Sigmoid colon (tissue), 7 donors: ENCODE results near the gene PCK1. TPM values are rescaled to one million over a fixed set of nuclear protein-coding genes. Genes with fewer than 3 reads are reported as not detected.

Source experiments
- DNase-seq: peaks from one replicate; pipeline ENCODE4 v3.0.0-alpha.2; 2019
- H3K27ac ChIP-seq, 4 donors: fragments of 200-600 bp; sonication (generic); one replicate each; pipeline ENCODE4 v1.5.1; 2016 to 2019; ENCODE audit warnings: mild to moderate bottlenecking in 1 of 4
- H3K27me3 ChIP-seq, 3 donors: fragments of 200-600 bp; sonication (generic); one replicate each; pipeline ENCODE4 v1.5.1; 2019; ENCODE audit warnings: mild to moderate bottlenecking in 1 of 3
- H3K36me3 ChIP-seq, 4 donors: fragments of 200-600 bp; sonication (generic); one replicate each; pipeline ENCODE4 v1.5.1; 2016 to 2019
- H3K4me1 ChIP-seq, 4 donors: fragments of 200-600 bp; sonication (generic); one replicate each; pipeline ENCODE4 v1.5.1; 2017 to 2019
- H3K4me3 ChIP-seq, 4 donors: fragments of 200-600 bp; sonication (generic); one replicate each; pipeline ENCODE4 v1.5.1; 2017 to 2019; ENCODE audit warnings: mild to moderate bottlenecking in 2 of 4, moderate library complexity in 1 of 4
- H3K9me3 ChIP-seq, 4 donors: fragments of 200-600 bp in 3 of 4; sonication (generic) in 3 of 4; one replicate each; pipeline versions ENCODE4 v1.5.1 to v1.6.1; 2013 to 2019
- EP300 ChIP-seq, 4 donors: sonication (generic); formaldehyde crosslinking; IDR thresholded peaks; one replicate each; pipeline ENCODE4 v1.6.1; 2017; ENCODE audit warnings: antibody characterized with exemption in 4 of 4
- POLR2A ChIP-seq, 2 donors: fragments of 450-650 bp; IDR thresholded peaks; one replicate each; pipeline ENCODE4 v1.6.1; 2016; ENCODE audit warnings: antibody characterized with exemption in 2 of 2, mild to moderate bottlenecking in 2 of 2, moderate library complexity in 2 of 2
- POLR2AphosphoS5 ChIP-seq, 4 donors: sonication (generic); formaldehyde crosslinking; IDR thresholded peaks; one replicate each; pipeline ENCODE4 v1.6.1; 2017; ENCODE audit warnings: antibody characterized with exemption in 4 of 4
- WGBS, 2 donors: extraction: QIAGEN DNeasy Blood & Tissue Kit; methylation state at CpG; one replicate each; pipeline ENCODE4 v1.1.7; 2013; 5-methylcytosine and 5-hydroxymethylcytosine counted together
- intact Hi-C: fragments of 100-400 bp; cut with DNase I; formaldehyde crosslinking; loops from one replicate; pipeline ENCODE4 v1.15.1; 2023
- polyA plus RNA-seq, 3 donors: library from polyadenylated mRNA; stranded (reverse); fragments of 200-250 nt; gene quantifications; one replicate each; pipeline ENCODE4 v1.2.3, GENCODE V29; 2013
- total RNA-seq, 4 donors: library from RNA; depleted of rRNA; stranded (reverse); fragments of >200 nt; gene quantifications; one replicate each; pipeline ENCODE4 v1.1.0, GENCODE V29; 2016
- TF ChIP-seq, protein P1 (sequence below), 4 experiments: fragments of 450-650 bp in 3 of 4; fragments of 200-600 bp in 1 of 4; IDR thresholded peaks; one replicate each; pipeline ENCODE4 v1.5.1; 2016 to 2019; ENCODE audit warnings: antibody characterized with exemption in 4 of 4, mild to moderate bottlenecking in 3 of 4, moderate library complexity in 2 of 4
- donor health status: healthy with polysubstance abuse.
- donor health status: Bipolar disorder and iron deficiency.
- donor health status: healthy.

Gene PCK1
- total and polyA plus RNA-seq, 7 donors: 0.33 to 334 (median 7.5) TPM

DNA sequence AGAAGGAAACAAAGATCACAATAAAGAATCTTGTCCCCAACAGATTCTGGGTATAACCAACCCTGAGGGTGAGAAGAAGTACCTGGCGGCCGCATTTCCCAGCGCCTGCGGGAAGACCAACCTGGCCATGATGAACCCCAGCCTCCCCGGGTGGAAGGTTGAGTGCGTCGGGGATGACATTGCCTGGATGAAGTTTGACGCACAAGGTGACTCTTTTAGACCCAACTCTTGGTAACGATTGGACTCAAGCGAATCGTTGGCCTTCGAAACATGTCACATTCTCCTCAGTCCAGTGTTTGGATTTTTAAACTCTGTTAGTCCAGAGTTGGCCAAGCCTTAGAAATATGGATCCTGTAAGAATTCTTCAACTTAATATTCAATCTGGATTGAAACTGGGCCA lies 2.6 kb downstream of the PCK1 start:
- TF ChIP-seq POLR2AphosphoS5 (IDR thresholded peaks at IDR 0.05): no peak
- TF ChIP-seq EP300 (IDR thresholded peaks at IDR 0.05): no peak
- TF ChIP-seq POLR2A (IDR thresholded peaks at IDR 0.05): no peak
- TF ChIP-seq, protein P1, sequence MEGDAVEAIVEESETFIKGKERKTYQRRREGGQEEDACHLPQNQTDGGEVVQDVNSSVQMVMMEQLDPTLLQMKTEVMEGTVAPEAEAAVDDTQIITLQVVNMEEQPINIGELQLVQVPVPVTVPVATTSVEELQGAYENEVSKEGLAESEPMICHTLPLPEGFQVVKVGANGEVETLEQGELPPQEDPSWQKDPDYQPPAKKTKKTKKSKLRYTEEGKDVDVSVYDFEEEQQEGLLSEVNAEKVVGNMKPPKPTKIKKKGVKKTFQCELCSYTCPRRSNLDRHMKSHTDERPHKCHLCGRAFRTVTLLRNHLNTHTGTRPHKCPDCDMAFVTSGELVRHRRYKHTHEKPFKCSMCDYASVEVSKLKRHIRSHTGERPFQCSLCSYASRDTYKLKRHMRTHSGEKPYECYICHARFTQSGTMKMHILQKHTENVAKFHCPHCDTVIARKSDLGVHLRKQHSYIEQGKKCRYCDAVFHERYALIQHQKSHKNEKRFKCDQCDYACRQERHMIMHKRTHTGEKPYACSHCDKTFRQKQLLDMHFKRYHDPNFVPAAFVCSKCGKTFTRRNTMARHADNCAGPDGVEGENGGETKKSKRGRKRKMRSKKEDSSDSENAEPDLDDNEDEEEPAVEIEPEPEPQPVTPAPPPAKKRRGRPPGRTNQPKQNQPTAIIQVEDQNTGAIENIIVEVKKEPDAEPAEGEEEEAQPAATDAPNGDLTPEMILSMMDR (IDR thresholded peaks at IDR 0.05): no peak
- WGBS, 2 donors: 96 to 98% methylated on average over 12 of the region's 12 CpGs
- no peaks in the 10 kb centered on the region for H3K4me1 ChIP-seq
- no peaks in the 10 kb centered on the region for H3K36me3 ChIP-seq
- no peak overlapping the region for H3K4me3 ChIP-seq
- H3K27ac ChIP-seq: no peak overlapping the region
- H3K27me3 ChIP-seq: peaks cover 0 to 4% (median 0%) of the 10 kb centered on the region in 3 donors
- no peaks in the 10 kb centered on the region for H3K9me3 ChIP-seq
- intact Hi-C loops: no loop called here
- no peak for DNase-seq

DNA sequence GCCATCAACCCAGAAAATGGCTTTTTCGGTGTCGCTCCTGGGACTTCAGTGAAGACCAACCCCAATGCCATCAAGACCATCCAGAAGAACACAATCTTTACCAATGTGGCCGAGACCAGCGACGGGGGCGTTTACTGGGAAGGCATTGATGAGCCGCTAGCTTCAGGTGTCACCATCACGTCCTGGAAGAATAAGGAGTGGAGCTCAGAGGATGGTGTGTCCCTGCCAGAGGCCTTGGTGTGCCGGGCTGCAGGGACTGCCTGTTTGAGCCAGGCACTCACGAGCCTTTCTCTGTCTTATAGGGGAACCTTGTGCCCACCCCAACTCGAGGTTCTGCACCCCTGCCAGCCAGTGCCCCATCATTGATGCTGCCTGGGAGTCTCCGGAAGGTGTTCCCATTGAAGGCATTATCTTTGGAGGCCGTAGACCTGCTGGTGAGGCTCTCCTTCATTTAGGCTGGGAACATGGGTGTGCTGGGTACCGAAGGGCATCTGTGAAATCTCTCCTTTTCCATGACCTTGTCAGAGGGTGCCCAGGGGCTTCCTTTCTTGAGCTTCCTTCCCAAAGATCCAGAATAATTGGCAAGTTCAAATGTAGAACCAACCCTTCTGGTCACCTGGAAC lies 3.4 kb downstream of the PCK1 start:
- H3K36me3 ChIP-seq: no peaks in the 10 kb centered on the region
- H3K4me3 ChIP-seq: no peak overlapping the region
- H3K27me3 ChIP-seq: peaks cover 0 to 4% (median 0%) of the 10 kb centered on the region in 3 donors
- intact Hi-C loops: no loop called here
- no peak for DNase-seq
- no peaks in the 10 kb centered on the region for H3K9me3 ChIP-seq
- WGBS, 2 donors: 91 to 94% methylated on average over 14 of the region's 14 CpGs
- H3K4me1 ChIP-seq: no peaks in the 10 kb centered on the region
- TF ChIP-seq EP300 (IDR thresholded peaks at IDR 0.05) (no peak), POLR2AphosphoS5 (IDR thresholded peaks at IDR 0.05) (peak in 1 of 4 donors; percentile 41)
- no peak overlapping the region for H3K27ac ChIP-seq

DNA sequence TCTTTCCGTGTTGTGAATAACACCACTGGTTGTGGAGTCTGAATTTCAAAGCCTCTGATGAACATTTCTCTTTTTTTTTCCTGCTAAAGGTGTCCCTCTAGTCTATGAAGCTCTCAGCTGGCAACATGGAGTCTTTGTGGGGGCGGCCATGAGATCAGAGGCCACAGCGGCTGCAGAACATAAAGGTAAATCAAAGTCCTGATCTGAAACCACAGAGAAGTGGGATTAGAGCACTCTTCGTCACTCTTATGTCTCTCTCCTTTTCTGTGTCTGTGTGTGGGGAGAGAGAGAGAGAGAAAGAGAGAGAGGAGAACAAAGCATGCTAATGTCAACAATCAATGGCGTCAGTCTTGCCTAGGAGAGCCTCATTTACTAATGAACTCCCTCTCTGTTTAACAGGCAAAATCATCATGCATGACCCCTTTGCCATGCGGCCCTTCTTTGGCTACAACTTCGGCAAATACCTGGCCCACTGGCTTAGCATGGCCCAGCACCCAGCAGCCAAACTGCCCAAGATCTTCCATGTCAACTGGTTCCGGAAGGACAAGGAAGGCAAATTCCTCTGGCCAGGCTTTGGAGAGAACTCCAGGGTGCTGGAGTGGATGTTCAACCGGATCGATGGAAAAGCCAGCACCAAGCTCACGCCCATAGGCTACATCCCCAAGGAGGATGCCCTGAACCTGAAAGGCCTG lies 4.2 kb downstream of the PCK1 start:
- H3K36me3 ChIP-seq: no peaks in the 10 kb centered on the region
- TF ChIP-seq POLR2A (IDR thresholded peaks at IDR 0.05) (no peak), EP300 (IDR thresholded peaks at IDR 0.05) (no peak), POLR2AphosphoS5 (IDR thresholded peaks at IDR 0.05) (no peak)
- TF ChIP-seq, protein P1 (IDR thresholded peaks at IDR 0.05): no peak
- H3K27ac ChIP-seq: no peak overlapping the region
- no peaks in the 10 kb centered on the region for H3K9me3 ChIP-seq
- H3K4me1 ChIP-seq: no peaks in the 10 kb centered on the region
- no peak overlapping the region for H3K4me3 ChIP-seq
- DNase-seq: no peak
- intact Hi-C loops: no loop called here
- H3K27me3 ChIP-seq: peaks cover 0 to 4% (median 0%) of the 10 kb centered on the region in 3 donors
- WGBS, 2 donors: 91 to 93% methylated on average over 11 of the region's 11 CpGs

DNA sequence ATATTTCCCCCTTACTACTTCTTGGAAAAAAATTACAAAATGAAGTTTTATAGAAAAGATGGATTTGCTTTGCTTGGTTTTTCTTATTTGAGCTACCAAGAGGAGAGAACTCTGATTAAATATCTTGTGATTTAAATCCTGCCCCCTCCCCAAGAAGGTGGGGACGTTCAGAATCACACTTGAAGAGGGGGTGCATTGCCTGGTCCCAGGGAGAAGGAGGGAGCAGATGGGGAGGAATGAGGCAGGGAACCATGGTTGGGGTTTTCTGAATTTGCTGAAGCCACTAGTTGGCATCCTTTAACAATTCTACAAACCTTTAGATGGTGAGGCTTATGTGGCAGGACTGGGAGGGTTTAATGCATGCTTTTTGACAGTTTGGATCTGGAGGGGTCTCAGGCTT lies 5.5 kb downstream of the PCK1 start:
- no peak overlapping the region for H3K4me3 ChIP-seq
- H3K27me3 ChIP-seq: peaks cover 0 to 4% (median 0%) of the 10 kb centered on the region in 3 donors
- no peak overlapping the region for H3K27ac ChIP-seq
- WGBS, 2 donors: 11 to 28% methylated on average over 1 of the region's 1 CpG
- H3K9me3 ChIP-seq: no peaks in the 10 kb centered on the region
- no peak for DNase-seq
- no peaks in the 10 kb centered on the region for H3K36me3 ChIP-seq
- TF ChIP-seq POLR2AphosphoS5 (IDR thresholded peaks at IDR 0.05) (no peak), POLR2A (IDR thresholded peaks at IDR 0.05) (no peak), EP300 (IDR thresholded peaks at IDR 0.05) (no peak)
- TF ChIP-seq, protein P1 (IDR thresholded peaks at IDR 0.05): no peak
- no peaks in the 10 kb centered on the region for H3K4me1 ChIP-seq
- intact Hi-C loops: no loop called here

DNA sequence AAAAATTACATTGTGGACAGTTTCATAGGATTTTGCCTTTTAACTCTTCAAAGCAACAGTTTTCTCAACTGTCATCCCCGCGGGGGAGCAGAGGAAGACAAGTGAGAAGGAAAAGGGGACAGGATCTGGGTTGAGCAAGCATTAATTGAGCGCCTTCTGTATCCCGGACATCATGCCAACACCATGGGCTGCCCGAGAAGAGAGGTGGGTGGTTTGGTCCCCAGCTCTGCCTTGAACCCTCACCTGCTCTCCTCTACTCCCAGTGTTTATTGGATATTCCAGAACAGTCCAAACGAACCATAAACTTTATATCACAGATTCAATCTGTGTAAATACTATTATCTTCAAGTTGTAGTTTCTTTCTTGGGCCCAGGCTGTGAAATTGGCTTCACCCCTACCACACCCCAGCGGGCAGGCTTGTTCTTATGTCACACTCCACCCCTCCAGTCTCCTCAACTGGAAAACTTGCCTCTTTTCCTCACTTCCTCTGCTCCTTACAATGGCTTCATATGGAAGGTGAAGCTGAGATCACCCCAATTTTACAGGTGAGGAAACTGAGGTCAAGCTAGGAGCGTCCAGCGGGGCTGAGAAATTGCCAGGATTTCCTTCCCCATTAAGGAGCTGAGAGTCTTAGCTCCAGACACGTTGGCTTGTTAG lies 6.0 kb downstream of the PCK1 start:
- Histone ChIP-seq H3K27me3 (peaks cover 0 to 4% (median 0%) of the 10 kb centered on the region in 3 donors), H3K4me1 (no peaks in the 10 kb centered on the region), H3K27ac (no peak overlapping the region), H3K36me3 (no peaks in the 10 kb centered on the region), H3K4me3 (no peak overlapping the region), H3K9me3 (no peaks in the 10 kb centered on the region)
- intact Hi-C loops: no loop called here
- WGBS, 2 donors: 44 to 66% methylated on average over 10 of the region's 10 CpGs
- DNase-seq: no peak
- no peak for TF ChIP-seq EP300 (IDR thresholded peaks at IDR 0.05)
- peak in 1 of 4 donors; percentile 33 for TF ChIP-seq POLR2AphosphoS5 (IDR thresholded peaks at IDR 0.05)
